Esophagus muscularis mucosa (tissue), 4 donors: ENCODE data around the gene PSAT1.

Experiments used
- EP300 ChIP-seq: sonication (generic); formaldehyde crosslinking; IDR thresholded peaks from one replicate; pipeline ENCODE4 v1.6.1; 2017; ENCODE audit warnings: antibody characterized with exemption
- POLR2AphosphoS5 ChIP-seq, 2 donors: sonication (generic); formaldehyde crosslinking; IDR thresholded peaks; one replicate each; pipeline ENCODE4 v1.6.1; 2017; ENCODE audit warnings: antibody characterized with exemption in 2 of 2
- TF ChIP-seq, protein P1 (sequence below), 3 experiments: fragments of 200-600 bp in 2 of 3; fragments of 450-650 bp in 1 of 3; sonication (generic) in 2 of 3; IDR thresholded peaks; one replicate each; pipeline ENCODE4 v1.5.1; 2017 to 2019; ENCODE audit warnings: antibody characterized with exemption in 3 of 3, mild to moderate bottlenecking in 2 of 3, moderate library complexity in 1 of 3

DNA sequence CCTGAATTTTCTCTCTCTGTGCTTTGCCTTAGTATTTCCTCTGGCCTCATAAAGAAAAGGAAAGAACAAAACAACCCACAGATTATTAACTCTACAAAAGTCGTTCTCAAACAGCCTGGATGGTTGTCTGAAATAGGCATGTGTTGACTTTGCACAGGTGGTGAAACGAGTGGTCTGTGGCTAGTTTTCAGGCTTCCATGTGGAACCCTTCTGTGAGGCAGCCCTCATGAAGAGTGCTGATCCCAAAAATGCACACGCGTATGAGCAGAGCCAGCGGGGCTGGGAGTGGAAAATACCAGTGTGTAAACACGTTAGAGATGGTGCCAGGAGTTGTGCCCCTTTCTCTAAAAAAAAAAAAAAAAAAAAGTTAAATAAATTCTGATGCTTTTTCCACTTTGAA lies 4.9 kb upstream of the PSAT1 start:
- no peak for TF ChIP-seq POLR2AphosphoS5 (IDR thresholded peaks at IDR 0.05)
- TF ChIP-seq, protein P1, sequence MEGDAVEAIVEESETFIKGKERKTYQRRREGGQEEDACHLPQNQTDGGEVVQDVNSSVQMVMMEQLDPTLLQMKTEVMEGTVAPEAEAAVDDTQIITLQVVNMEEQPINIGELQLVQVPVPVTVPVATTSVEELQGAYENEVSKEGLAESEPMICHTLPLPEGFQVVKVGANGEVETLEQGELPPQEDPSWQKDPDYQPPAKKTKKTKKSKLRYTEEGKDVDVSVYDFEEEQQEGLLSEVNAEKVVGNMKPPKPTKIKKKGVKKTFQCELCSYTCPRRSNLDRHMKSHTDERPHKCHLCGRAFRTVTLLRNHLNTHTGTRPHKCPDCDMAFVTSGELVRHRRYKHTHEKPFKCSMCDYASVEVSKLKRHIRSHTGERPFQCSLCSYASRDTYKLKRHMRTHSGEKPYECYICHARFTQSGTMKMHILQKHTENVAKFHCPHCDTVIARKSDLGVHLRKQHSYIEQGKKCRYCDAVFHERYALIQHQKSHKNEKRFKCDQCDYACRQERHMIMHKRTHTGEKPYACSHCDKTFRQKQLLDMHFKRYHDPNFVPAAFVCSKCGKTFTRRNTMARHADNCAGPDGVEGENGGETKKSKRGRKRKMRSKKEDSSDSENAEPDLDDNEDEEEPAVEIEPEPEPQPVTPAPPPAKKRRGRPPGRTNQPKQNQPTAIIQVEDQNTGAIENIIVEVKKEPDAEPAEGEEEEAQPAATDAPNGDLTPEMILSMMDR (IDR thresholded peaks at IDR 0.05): no peak
- no peak for TF ChIP-seq EP300
